DMS 273 (cell line): ENCODE data around the gene PDE9A.
"Not testable (repeated sequence)": the region's sequence is repeated elsewhere in the genome, so short reads cannot be mapped to it uniquely, and the experiment has no call there.

ENCODE experiments used
- DNase-seq: peaks from one replicate; lab custom pipeline; 2025; ENCODE audit not compliant: unreplicated experiment; lab: John Stamatoyannopoulos, UW

PDE9A gene

GRCh38 chr21:42624095-42624790 lies 29.2 kb upstream of the PDE9A start:
- DNase-seq: no peak

- no peak for DNase-seq
These were observed 28.5 kb upstream of the PDE9A start for GRCh38 chr21:42624936-42625335.

GRCh38 chr21:42626171-42626570 lies 27.2 kb upstream of the PDE9A start:
- DNase-seq: no peak

- no peak for DNase-seq
These were observed 25.7 kb upstream of the PDE9A start for GRCh38 chr21:42627527-42628289.

GRCh38 chr21:42628466-42629061 lies 24.9 kb upstream of the PDE9A start:
- DNase-seq: not testable (repeated sequence)

GRCh38 chr21:42629933-42630589 lies 23.4 kb upstream of the PDE9A start:
- DNase-seq: no peak

- DNase-seq: no peak
These were observed 22.8 kb upstream of the PDE9A start for GRCh38 chr21:42630626-42631025.

GRCh38 chr21:42631142-42631541 lies 22.3 kb upstream of the PDE9A start:
- DNase-seq: no peak

GRCh38 chr21:42632336-42632751 lies 21.1 kb upstream of the PDE9A start:
- no peak for DNase-seq

- no peak for DNase-seq
These were observed 20.4 kb upstream of the PDE9A start for GRCh38 chr21:42632771-42633690.

GRCh38 chr21:42633858-42634257 lies 19.6 kb upstream of the PDE9A start:
- DNase-seq: no peak

GRCh38 chr21:42635848-42636519 lies 17.4 kb upstream of the PDE9A start:
- DNase-seq: no peak

GRCh38 chr21:42636520-42637266 lies 16.7 kb upstream of the PDE9A start:
- DNase-seq: no peak

- DNase-seq: no peak
These were observed 16.0 kb upstream of the PDE9A start for GRCh38 chr21:42637267-42638041.

- DNase-seq: no peak
These were observed 15.1 kb upstream of the PDE9A start for GRCh38 chr21:42638266-42638863.

- DNase-seq: no peak
These were observed 13.7 kb upstream of the PDE9A start for GRCh38 chr21:42639646-42640152.

- DNase-seq: peak; percentile 20
These were observed 12.9 kb upstream of the PDE9A start for GRCh38 chr21:42640486-42640885.
